Fibroblast of lung (primary cell): ENCODE data around the gene NKX2-1.

ENCODE experiments used
- EZH2 ChIP-seq: IDR thresholded peaks from 2 replicates; pipeline ENCODE4 v1.5.1; 2012; ENCODE audit warnings: low read length, control low read depth, mild to moderate bottlenecking; ENCODE audit errors: missing control alignments
- TF ChIP-seq, protein P1 (sequence below), 2 donors: IDR thresholded peaks in 1 of 2; conservative IDR thresholded peaks in 1 of 2; 1 replicate in 1 of 2; 2 replicates in 1 of 2; pipeline ENCODE4 v1.5.1; 2011 to 2012; ENCODE audit warnings: low read length in 2 of 2, control low read depth in 1 of 2, inconsistent platforms in 1 of 2, low read depth in 1 of 2, mild to moderate bottlenecking in 1 of 2

DNA sequence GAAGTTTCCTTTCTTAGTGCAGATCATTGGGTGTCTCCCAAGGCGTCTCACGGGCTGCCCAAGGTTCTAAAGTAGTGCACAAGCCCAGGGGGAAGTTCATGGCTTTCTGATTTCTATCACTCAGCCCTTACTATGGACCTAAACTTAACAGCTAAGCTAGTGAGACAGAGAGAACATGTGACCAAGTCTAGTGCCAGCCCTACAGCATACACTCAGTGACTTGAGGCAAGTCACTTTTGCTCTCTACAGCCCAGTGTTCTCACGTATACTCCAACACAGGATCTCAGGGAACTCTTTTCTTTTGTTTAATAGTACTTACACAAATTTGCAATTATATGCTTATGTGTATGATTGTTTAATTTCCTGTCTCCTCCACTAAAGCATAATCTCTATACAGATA lies 48.6 kb downstream of the NKX2-1 start:
- TF ChIP-seq, protein P1, sequence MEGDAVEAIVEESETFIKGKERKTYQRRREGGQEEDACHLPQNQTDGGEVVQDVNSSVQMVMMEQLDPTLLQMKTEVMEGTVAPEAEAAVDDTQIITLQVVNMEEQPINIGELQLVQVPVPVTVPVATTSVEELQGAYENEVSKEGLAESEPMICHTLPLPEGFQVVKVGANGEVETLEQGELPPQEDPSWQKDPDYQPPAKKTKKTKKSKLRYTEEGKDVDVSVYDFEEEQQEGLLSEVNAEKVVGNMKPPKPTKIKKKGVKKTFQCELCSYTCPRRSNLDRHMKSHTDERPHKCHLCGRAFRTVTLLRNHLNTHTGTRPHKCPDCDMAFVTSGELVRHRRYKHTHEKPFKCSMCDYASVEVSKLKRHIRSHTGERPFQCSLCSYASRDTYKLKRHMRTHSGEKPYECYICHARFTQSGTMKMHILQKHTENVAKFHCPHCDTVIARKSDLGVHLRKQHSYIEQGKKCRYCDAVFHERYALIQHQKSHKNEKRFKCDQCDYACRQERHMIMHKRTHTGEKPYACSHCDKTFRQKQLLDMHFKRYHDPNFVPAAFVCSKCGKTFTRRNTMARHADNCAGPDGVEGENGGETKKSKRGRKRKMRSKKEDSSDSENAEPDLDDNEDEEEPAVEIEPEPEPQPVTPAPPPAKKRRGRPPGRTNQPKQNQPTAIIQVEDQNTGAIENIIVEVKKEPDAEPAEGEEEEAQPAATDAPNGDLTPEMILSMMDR (conservative IDR thresholded peaks at IDR 0.05 in 1 of 2, IDR thresholded peaks at IDR 0.05 in 1 of 2; ENCODE audit: low read depth in 1 of 2, low read length in 2 of 2): no peak
- TF ChIP-seq EZH2: no peak
